GM18858 (cell line): Measurements from ENCODE around the gene PHKA1.
"Not testable (repeated sequence)": the region's sequence is repeated elsewhere in the genome, so short reads cannot be mapped to it uniquely, and the experiment has no call there.

ENCODE experiments used
- ATAC-seq: cut with Tn5 transposase; IDR thresholded peaks from one replicate; pipeline ENCODE4 v1.9.1; 2021; ENCODE audit not compliant: unreplicated experiment

PHKA1 gene

DNA sequence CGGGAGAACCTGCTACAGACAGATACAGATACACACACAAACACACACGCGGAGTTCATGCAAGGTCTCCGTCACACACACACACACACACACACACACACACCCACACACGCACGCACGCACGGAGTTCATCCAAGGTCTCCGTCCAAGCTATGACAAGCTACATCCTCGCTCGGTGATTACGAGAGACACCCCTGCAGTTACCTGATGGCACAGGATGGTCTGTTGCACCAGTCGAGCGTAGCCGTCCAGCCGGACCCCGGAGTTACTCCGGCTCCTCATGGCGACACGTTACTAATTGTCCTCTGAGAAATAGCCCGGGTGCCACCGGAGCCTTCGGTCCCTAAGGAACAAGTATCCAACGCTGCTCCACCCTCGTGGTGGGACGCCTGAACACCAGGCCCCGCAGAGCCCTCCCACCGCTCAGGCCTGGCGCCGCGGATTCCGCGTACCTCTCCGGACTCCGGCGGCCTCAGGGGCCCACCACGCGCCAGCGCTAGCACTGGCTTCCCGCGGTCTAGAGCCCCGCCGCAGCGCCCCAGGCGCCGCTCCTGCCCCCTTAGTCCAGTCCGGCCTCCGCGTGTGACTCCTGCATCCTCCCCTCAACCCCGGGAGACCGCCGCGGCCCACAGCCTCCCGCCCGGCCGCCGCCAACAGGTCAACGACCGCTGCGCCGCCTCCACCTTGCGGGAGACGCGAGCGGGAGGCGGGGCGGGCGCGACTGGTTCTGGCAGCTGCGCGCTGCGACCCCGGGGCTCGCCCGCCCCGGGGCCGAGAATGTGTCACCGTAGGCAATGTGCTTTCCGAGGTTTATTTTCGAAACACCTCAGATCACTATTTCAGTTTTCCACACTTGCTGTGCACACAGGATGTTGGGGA lies at the start of gene PHKA1:
Gene PHKA1, minus strand, starts transcription at position 708 of the 879 bp plus-strand sequence. Its CDS starts 426 bp downstream, at position 282.
- peak; percentile 54 for ATAC-seq

DNA sequence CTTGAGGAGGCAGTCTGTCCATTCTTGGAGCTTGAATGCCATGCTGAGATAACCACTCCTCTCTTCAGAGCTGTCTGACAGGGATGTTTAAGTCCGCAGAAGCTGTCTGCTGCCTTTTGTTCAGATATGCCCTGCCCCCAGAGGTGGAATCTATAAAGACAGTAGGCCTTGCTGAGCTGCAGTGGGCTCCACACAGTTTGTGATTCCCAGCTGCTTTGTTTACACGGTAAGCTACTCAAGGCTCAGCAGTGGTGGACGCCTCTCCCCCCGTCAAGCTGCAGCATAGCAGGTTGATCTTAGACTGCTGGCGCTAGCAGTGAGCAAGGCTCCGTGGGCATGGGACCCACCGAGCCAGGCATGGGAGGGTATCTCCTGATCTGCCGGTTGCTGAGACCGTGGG lies 46.3 kb upstream of the PHKA1 start:
- not testable (repeated sequence) for ATAC-seq

DNA sequence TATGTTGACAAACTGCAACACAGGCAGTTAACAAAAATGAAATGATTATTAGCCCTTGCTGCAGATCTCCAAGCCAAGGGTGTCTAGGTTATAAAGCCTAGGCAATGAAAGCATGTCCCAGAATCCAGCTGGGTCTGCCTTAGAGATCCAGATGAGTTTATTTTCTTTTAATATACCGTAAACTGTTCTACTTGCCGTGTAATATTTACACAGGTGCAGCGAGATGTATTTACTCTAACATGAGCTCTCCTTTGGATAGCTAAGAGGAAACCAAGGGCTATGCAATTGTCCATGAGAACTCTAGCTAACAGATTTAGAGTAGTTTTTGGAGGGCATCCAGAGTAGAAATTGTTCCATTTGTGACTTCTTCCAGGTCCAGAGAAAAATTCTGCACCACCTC lies 34.4 kb upstream of the PHKA1 start:
- ATAC-seq: not testable (repeated sequence)

GRCh38 chrX:72745546-72745945 lies 31.4 kb upstream of the PHKA1 start:
- ATAC-seq: not testable (repeated sequence)

GRCh38 chrX:72735561-72735960 lies 21.5 kb upstream of the PHKA1 start:
- no peak for ATAC-seq

DNA sequence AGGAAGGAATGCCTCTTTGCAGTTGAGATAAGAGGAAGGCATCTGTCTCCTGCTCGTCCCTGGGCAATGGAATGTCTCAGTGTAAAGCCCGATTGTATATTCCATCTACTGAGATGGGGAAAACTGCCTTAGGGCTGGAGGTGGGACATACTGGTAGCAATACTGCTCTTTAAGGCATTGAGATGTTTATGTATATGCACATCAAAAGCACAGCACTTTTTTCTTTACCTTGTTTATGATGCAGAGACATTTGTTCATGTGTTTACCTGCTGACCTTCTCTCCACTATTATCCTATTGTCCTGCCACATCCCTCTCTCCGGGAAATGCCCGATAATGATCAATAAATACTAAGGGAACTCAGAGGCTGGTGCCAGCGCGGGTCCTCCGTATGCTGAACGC lies 19.5 kb upstream of the PHKA1 start:
- not testable (repeated sequence) for ATAC-seq

DNA sequence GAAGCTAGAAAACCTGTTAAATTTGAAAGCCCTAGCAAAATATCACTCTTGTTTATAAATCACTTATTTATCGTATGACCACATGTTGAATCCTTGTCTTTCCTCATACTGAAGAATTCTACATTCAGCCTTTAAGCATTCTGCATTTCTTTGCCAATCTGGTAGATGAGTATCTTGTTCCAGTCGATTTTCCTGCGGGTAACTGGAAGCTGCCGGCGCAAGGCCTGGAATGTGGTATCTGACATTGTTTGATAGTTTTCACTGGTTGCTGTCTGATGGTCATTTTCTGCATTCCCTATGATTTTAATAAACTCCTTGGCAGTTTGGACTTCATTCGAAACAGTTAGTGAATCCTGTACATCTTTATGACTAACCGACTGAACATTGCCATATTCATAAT lies 13.7 kb upstream of the PHKA1 start:
- no peak for ATAC-seq

GRCh38 chrX:72716766-72717165 lies 2.7 kb upstream of the PHKA1 start:
- no peak for ATAC-seq

DNA sequence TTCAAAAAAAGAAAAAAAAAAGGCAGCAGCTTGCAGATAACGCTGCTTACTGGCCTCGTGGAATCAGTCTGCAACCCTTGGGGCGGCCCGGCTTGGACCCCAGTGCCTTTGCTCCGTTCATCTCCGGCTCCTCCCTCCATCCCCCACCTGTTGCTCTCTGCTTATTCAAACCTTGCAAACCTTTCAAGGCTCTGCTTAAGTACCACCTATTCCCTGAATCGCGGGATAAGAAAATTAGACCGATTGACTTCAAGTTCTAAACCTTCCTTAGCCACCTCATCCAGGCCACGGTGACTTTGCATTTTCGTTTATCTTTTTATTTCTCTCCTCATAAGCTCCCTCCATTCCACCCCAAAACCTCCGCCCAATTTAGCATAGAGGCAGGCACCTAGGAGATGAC lies 1.4 kb upstream of the PHKA1 start:
- no peak for ATAC-seq

- ATAC-seq: no peak
Measured at GRCh38 chrX:72714478-72714916, 391 bp upstream of the PHKA1 start.

DNA sequence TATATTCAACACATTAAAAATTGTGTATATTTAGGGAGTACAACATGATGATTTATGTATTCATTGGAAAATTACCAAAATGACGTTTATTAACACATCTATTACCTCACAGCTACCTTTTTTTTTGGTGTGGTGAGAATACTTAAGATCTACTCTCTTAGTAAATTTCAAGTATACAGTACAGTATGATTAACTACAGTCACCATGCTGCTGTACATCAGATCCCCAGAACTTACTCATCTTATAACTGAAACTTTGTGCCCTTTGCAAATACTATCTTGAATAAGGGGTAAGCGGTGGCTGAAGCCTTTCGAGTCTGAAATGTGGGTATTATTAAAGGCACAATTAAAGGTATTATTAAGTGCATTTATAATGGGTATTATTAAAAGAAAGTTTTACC lies 976 bp downstream of the PHKA1 start:
- no peak for ATAC-seq

DNA sequence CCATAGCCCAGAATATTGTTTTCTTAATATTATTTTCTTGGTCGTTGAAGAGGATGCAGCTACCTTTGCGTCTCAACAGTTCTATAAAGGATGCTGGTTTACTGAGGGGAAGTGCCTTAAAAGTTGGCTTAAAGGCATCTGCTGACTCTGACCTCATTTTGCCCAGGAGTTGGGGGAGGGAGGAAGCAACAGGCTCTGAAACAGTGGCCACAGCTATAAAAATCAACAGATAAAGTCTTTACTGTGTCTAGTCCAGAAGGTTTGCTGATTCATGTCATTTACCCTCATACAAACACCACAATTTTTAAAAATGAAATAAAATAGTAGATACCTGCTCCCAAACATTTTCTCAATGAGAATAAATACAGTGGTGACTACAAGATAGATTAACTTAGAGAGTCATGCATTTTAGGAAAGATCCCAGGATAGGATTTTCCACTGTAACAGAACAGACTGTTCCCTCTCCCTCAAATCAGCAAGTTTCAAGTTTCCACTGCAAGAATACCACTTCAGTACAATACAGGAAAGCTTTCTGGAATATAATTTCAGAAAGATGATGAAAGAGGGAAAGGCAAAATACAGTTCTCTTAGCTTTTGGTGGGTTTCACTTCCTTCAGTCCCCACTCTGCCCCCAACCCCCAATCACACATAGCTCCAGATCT lies 1.9 kb downstream of the PHKA1 start:
- ATAC-seq: no peak

DNA sequence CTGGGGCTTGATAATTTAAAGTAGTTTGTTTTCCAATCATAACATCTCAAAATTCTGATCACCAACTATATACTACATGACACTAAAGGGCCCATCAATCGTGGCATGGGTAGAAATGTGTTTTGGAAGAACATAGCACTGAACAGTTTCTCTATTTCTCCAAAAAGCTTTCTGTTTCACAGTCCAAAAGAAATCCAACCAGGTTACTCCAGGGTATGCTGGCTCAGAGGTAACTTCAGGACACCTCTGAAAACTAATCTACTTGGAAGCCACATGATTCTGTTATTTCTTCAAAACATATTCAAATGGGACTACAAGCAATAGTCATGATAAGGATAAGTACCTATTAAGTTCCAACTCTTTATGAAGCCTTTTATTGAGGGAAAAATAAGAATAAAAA lies 8.3 kb downstream of the PHKA1 start:
- no peak for ATAC-seq

GRCh38 chrX:72705111-72705510 lies 9.0 kb downstream of the PHKA1 start:
- no peak for ATAC-seq

- no peak for ATAC-seq
Measured at GRCh38 chrX:72694170-72694569, 19.9 kb downstream of the PHKA1 start.

DNA sequence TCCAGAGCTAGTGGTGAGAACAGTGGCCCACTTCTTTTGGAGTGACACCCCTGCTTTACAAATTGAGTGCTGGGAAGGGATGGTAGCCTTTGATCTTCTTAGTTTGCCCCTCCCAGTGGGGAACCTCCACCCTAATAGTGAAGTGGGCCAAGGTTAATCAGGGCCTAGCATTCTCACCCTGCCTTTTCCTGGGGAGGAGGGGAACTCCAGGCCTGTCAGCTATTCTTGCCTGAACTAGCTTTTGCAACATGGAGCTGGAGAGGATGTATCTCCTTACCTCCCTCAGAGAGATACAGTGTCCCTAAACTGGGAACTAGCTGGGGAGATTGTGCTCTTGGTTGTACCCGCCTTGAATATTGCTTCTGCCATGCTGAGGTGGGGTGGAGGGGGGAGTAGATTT lies 20.6 kb downstream of the PHKA1 start:
- no peak for ATAC-seq

- no peak for ATAC-seq
Measured at GRCh38 chrX:72687396-72687795, 26.7 kb downstream of the PHKA1 start.

- ATAC-seq: no peak
Measured at GRCh38 chrX:72685810-72686456, 28.2 kb downstream of the PHKA1 start.

- no peak for ATAC-seq
Measured at GRCh38 chrX:72685018-72685417, 29.1 kb downstream of the PHKA1 start.

GRCh38 chrX:72683631-72684030 lies 30.5 kb downstream of the PHKA1 start:
- ATAC-seq: no peak

DNA sequence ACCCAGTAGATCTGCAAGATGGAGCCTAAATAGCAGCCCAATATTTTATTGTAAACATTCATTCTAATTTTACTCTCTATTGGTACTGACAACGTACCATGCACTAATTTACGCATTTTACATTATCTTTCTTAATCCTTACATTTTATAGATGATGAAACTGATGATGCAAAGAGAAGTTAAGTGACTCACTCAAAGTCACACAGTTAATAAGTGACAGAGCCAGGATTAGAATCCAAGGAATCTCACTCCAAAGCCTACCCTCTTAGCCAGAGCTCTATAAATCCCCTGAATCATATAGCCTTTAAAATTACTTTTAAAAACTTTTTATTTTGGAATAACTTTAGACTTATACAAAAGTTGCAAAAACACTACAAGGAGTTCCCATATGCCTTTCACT lies 37.6 kb downstream of the PHKA1 start:
- no peak for ATAC-seq

GRCh38 chrX:72673951-72674350 lies 40.2 kb downstream of the PHKA1 start:
- not testable (repeated sequence) for ATAC-seq
